ENCODE measurements around the gene AHCYL2.
A peak's percentile ranks its signal among the peaks of the same experiment; 100 is the strongest.

Gene AHCYL2

DNA sequence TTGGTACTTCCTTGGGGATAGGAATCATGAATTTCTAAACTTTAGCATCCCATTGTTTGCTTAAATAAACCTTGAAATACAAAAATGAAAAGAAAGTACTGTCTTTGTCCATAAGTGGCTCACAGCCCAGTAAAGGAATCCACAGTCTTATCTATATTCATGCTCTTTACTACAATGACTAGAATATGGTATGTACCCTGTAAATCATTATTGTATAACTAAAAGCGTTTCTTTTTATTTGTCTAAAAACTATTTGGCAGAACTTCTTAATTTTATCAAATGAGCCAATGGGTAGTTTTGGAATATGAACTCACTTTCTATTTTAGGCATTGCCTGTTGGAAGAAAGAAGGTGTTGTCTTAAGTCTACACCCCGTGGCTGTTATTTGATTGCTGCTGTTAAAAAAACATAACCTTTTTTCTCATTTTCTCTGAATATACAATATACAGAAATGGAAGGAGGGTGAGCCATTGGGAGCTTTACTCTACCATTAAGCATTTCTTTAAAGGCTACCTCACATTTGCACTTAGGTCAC is 197.0 kb downstream of the AHCYL2 start:
- FAIRE-seq (no peak), DNase-seq (ENCODE audit: insufficient read length) (no peak)
- no peak for TF ChIP-seq POLR2AphosphoS5 (IDR thresholded peaks at IDR 0.05; ENCODE audit: low read depth, low read length)
- TF ChIP-seq POLR2A (IDR thresholded peaks at IDR 0.05; ENCODE audit: low read depth, low read length), result no peak
- no peak for TF ChIP-seq TAF1 (IDR thresholded peaks at IDR 0.05; ENCODE audit: borderline replicate concordance, low read depth, low read length)

GRCh38 chr7:129422727-129423126 is 197.9 kb downstream of the AHCYL2 start:
- no peak for DNase-seq (ENCODE audit: insufficient read length)

GRCh38 chr7:129423700-129424410 is 199.0 kb downstream of the AHCYL2 start:
- FAIRE-seq (no peak), DNase-seq (ENCODE audit: insufficient read length) (no peak)
- no peak for TF ChIP-seq POLR2A (IDR thresholded peaks at IDR 0.05; ENCODE audit: low read depth, low read length)
- TF ChIP-seq POLR2AphosphoS5 (IDR thresholded peaks at IDR 0.05; ENCODE audit: low read depth, low read length), result no peak
- TF ChIP-seq TAF1 (IDR thresholded peaks at IDR 0.05; ENCODE audit: borderline replicate concordance, low read depth, low read length), result no peak

More at GRCh38 chr7:129422727-129423126, 197.9 kb downstream of the AHCYL2 start:
- no peak for FAIRE-seq
- TF ChIP-seq POLR2A (IDR thresholded peaks at IDR 0.05; ENCODE audit: low read depth, low read length), result no peak
- TF ChIP-seq TAF1 (IDR thresholded peaks at IDR 0.05; ENCODE audit: borderline replicate concordance, low read depth, low read length), result no peak
- TF ChIP-seq POLR2AphosphoS5 (IDR thresholded peaks at IDR 0.05; ENCODE audit: low read depth, low read length), result no peak

GRCh38 chr7:129426482-129426881 is 201.7 kb downstream of the AHCYL2 start:
- no peak for FAIRE-seq
- TF ChIP-seq TAF1 (IDR thresholded peaks at IDR 0.05; ENCODE audit: borderline replicate concordance, low read depth, low read length), result no peak
- TF ChIP-seq POLR2A (IDR thresholded peaks at IDR 0.05; ENCODE audit: low read depth, low read length), result no peak
- no peak for TF ChIP-seq POLR2AphosphoS5 (IDR thresholded peaks at IDR 0.05; ENCODE audit: low read depth, low read length)
- no peak for DNase-seq (ENCODE audit: insufficient read length)

GRCh38 chr7:129427526-129428045 is 202.8 kb downstream of the AHCYL2 start:
- DNase-seq (ENCODE audit: insufficient read length) (no peak), FAIRE-seq (no peak)
- no peak for TF ChIP-seq POLR2A (IDR thresholded peaks at IDR 0.05; ENCODE audit: low read depth, low read length)
- TF ChIP-seq TAF1 (IDR thresholded peaks at IDR 0.05; ENCODE audit: borderline replicate concordance, low read depth, low read length), result no peak
- no peak for TF ChIP-seq POLR2AphosphoS5 (IDR thresholded peaks at IDR 0.05; ENCODE audit: low read depth, low read length)

DNA sequence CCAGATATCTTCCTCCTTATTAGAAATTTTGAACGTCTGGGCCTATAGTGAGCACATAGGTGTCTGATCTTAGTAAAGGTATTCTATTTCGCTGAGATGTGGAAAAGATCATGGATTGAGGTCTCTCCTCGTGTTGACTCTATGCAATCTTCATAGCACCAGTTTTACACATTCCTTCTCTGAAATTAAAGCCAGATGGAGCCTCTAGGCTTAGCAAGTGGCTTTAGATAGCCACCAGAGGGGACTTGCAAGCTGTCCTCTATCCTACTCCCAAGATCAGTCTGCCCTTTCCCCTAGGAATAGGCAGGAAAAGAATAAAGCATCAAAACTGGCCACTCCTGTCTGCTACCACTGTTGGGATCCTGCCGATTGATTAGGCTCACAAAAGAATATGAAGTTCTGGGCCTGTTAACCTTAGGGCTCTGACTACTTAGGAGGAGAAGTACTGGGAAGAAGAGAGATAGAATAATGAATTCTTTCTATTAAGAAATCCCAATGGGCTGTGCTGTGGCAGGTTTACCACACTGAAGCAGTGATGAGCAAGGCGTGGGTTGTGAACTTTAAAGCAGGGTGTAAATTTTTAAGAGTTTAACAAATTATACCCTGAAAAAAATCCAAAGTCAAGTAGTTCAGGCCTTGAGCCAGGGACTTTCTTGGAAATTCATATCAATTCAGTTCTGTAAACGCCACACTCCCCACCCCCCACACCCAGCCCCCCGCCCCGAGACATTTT is 207.2 kb downstream of the AHCYL2 start:
- DNase-seq (ENCODE audit: insufficient read length) (no peak), FAIRE-seq (no peak)
- TF ChIP-seq TAF1 (IDR thresholded peaks at IDR 0.05; ENCODE audit: borderline replicate concordance, low read depth, low read length), result no peak
- TF ChIP-seq POLR2A (IDR thresholded peaks at IDR 0.05; ENCODE audit: low read depth, low read length), result no peak

DNA sequence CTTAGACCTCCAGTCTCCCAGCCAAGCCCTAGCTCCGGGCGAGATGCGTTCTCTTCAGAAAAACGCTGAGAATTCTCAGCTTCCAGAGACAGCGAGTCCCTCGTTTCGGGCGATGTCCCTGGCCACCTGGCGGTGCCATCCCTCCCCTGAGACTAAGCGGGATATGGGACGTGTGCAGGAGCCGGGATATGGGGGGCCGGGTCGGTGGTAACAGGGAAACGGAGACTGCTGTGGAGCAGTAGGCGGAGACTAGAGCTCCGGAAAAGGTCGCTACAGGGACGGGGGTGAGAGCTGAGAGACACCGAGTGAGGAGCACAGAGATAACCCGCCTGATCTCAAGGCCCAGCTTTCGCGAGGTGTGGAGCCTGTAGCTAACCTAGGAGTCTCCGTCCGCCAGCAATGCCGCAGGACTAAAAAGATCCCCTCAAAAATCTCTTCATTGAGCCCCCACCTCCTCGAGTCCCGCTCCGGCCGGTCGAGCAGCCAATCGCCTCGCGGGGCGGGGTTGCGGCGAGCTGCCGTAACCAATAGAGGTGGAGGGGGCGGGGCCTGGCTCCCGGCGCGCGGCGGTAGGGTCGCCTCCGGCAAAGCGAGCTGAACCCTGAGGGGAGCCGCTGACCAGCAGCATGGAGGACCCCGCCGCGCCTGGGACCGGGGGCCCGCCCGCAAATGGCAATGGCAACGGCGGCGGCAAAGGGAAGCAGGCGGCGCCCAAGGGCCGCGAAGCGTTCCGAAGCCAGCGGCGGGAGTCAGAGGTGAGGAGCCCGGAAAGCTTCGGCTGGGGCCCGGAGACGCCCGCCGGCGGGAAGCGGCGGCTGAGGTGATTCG is 209.2 kb downstream of the AHCYL2 start, which contains the start of gene STRIP2:
Gene STRIP2 (plus strand): TSS at position 586 of the 828 bp plus-strand sequence. CDS start 41 bp downstream, at position 627.
- DNase-seq (ENCODE audit: insufficient read length), result peak; percentile 83
- TF ChIP-seq POLR2A (IDR thresholded peaks at IDR 0.05; ENCODE audit: low read depth, low read length) (peak; percentile 68; the same call in 1 of the 2 replicates), TAF1 (IDR thresholded peaks at IDR 0.05; ENCODE audit: borderline replicate concordance, low read depth, low read length) (peak; percentile 73; the same call in 1 of the 2 replicates), POLR2AphosphoS5 (IDR thresholded peaks at IDR 0.05; ENCODE audit: low read depth, low read length) (no peak)
- FAIRE-seq, result peak; percentile 91

DNA sequence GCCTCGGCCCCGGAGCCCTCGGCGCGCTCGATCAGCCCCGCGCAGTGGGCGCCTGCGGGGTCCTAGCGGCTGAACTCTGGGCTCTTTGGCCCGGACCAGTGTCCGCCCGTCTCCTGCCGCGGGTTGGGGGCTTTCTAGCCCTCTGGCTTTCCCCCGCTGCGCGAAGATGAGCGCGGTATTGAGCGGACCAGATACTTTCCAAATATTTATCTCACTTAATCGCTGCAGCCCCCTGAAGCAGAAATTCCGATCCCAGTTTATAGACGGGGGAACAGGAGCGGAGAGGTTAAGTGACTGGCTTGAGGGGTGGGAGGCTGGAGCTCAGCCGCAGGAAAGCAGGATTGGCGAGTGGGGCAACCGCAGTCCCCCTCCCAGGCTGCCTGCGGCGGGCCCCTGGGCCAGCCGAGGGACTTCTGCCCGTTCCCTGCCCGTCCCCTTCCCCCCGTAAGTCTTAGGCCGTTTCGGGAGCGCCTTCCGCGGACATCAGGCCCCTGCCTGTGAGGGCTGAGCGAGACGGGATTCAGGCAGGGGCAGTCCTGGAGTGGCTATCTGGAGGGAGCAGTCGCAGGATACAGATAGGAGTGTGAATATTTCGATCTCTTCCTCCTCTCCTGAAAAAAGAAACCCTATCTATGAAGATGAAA is 210.0 kb downstream of the AHCYL2 start:
- no peak for FAIRE-seq
- TF ChIP-seq POLR2A (IDR thresholded peaks at IDR 0.05; ENCODE audit: low read depth, low read length), result no peak
- TF ChIP-seq TAF1 (IDR thresholded peaks at IDR 0.05; ENCODE audit: borderline replicate concordance, low read depth, low read length), result no peak
- no peak for TF ChIP-seq POLR2AphosphoS5 (IDR thresholded peaks at IDR 0.05; ENCODE audit: low read depth, low read length)
- peak; percentile 13 for DNase-seq (ENCODE audit: insufficient read length)

- DNase-seq (ENCODE audit: insufficient read length) (no peak), FAIRE-seq (no peak)
These were observed 210.6 kb downstream of the AHCYL2 start for GRCh38 chr7:129435414-129435829.

DNA sequence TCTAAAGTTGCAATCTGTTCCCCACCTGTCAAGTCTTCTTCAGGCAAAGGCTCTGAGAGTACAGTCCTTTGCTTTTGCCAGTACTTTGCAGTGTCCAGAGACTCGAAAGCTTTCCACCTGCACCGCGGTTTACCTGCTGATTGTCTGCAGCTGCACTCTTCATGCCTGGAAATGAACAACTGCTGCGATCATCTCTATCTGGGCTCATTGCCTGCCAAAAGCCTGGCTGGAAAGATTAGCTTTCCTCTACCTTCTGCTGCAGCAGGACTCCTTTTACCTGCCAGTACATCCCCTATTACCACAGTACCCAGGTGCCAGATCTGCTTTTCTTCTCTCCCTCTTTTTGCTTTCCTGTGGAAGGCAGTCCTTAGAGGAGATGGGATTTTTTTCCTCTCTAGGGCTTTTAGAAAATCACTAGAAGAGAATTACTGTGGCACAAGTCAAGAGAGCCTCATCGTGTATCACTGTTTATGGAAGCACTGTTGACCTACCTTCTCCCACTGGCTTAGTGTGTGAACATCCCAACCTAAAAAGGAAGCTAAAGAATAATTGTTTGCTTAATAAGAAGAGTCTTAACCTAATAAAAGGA is 211.6 kb downstream of the AHCYL2 start:
- no peak for DNase-seq (ENCODE audit: insufficient read length)
- TF ChIP-seq POLR2A (IDR thresholded peaks at IDR 0.05; ENCODE audit: low read depth, low read length) (no peak), POLR2AphosphoS5 (IDR thresholded peaks at IDR 0.05; ENCODE audit: low read depth, low read length) (no peak), TAF1 (IDR thresholded peaks at IDR 0.05; ENCODE audit: borderline replicate concordance, low read depth, low read length) (no peak)
- no peak for FAIRE-seq

More at GRCh38 chr7:129435414-129435829, 210.6 kb downstream of the AHCYL2 start:
- no peak for TF ChIP-seq TAF1 (IDR thresholded peaks at IDR 0.05; ENCODE audit: borderline replicate concordance, low read depth, low read length)
- no peak for TF ChIP-seq POLR2A (IDR thresholded peaks at IDR 0.05; ENCODE audit: low read depth, low read length)
- no peak for TF ChIP-seq POLR2AphosphoS5 (IDR thresholded peaks at IDR 0.05; ENCODE audit: low read depth, low read length)
